Fibroblast of the conjunctiva (primary cell): Measurements from ENCODE around the gene IFIT2.
A peak's percentile ranks its signal among the peaks of the same experiment; 100 is the strongest.
"Not testable (repeated sequence)": the region's sequence is repeated elsewhere in the genome, so short reads cannot be mapped to it uniquely, and the experiment has no call there.

Experiments used
- DNase-seq: peaks from one replicate; pipeline ENCODE4 v3.0.0-alpha.2; 2010; ENCODE audit warnings: low read depth

The IFIT2 gene

GRCh38 chr10:89279421-89279869, 22.4 kb upstream of the IFIT2 start:
- DNase-seq: no peak

- DNase-seq: no peak
Measured at GRCh38 chr10:89280508-89280907, 21.3 kb upstream of the IFIT2 start.

- DNase-seq: no peak
Measured at GRCh38 chr10:89281606-89282395, 20.0 kb upstream of the IFIT2 start.

- no peak for DNase-seq
Measured at GRCh38 chr10:89283025-89283935, 18.6 kb upstream of the IFIT2 start.

GRCh38 chr10:89283936-89284475, 17.8 kb upstream of the IFIT2 start:
- DNase-seq: peak; percentile 94

DNA sequence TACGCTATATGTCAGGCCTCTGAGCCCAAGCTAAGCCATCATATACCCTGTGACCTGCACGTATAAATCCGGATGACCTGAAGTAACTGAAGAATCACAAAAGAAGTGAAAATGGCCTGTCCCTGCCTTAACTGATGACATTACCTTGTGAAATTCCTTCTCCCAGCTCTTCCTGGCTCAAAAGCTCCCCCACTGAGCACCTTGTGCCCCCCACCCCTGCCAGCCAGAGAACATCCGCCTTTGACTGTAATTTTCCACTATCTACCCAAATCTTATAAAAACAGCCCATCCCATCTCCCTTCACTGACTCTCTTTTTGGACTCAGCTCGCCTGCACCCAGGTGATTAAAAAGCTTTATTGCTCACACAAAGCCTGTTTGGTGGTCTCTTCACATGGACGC, 17.1 kb upstream of the IFIT2 start:
- DNase-seq: not testable (repeated sequence)

DNA sequence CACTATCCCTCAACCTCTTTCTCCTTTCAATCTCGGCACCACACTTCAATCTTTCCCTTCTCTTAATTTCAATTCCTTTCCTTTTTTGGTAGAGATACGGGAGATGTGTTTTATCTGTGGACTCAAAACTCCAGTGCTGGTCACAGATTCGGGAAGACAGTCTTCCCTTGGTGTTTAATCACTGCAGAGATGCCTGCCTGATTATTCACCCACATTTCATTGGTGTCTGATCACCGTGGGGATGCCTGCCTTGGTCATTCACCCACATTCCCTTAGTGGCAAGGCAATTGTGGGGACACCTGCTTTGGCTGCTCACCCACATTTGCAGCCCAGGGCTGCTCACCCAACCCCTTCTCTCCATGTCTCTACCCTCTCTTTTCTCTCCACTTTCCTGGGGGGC, 16.5 kb upstream of the IFIT2 start:
- DNase-seq: not testable (repeated sequence)

DNA sequence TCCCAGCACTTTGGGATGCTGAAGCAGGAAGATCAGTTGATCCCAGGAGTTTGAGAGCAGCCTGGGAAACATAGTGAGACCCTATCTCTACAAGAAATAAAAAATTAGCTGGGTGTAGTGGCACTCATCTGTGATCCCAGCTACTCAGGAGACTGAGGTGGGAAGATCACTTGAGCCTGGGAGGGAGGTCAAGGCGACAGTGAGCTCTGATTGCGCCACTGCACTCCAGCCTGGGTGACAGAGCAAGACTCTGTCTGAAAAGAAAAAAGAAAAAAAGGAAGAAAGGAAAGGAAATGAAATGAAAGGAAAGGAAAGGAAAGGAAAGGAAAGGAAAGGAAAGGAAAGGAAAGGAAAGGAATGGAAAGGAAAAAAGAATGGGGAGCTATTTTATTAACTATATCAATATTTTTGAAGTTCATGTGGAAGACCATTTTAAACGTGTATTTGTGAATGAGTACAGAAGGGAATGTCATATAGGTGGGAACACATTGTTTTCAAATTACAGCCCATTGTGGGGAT, 7.1 kb upstream of the IFIT2 start:
- DNase-seq: no peak

DNA sequence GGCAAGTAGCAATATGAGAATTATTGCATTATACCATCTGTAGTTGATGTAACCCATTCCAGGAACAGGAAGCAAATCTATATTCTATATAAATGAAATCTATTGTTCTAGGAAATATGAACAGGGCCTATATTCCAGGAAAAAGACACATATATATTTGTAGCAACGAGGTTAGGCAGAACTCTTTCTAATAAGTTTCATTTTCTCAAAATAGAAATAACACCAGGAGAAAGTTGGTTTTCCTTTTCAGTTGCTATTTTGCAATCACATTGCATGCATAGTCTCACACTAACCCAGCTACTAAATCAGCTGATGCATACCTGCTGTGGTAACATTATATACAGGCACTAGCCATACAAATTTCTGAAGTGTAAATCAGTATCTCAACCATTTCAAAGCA, 6.2 kb upstream of the IFIT2 start:
- DNase-seq: no peak

DNA sequence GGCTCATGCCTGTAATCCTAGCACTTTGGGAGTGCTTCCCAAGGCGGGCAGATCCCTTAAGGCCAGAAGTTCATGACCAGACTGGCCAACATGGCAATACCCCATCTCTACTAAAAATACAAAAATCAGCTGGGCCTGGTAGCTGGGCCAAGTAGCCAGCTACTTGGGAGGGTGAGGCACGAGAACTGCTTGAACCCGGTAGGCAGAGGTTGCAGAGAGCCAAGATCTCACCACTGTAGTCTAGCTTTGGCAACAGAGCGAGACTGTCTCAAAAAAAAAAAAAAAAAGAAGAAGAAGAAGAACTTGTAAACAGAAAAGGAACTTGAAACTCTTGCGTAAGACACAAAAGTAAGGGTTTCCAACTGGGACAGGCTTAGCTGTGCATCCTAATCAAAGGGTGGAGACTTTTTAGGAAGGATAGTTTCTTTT, 5.6 kb upstream of the IFIT2 start:
- DNase-seq: peak; percentile 84

DNA sequence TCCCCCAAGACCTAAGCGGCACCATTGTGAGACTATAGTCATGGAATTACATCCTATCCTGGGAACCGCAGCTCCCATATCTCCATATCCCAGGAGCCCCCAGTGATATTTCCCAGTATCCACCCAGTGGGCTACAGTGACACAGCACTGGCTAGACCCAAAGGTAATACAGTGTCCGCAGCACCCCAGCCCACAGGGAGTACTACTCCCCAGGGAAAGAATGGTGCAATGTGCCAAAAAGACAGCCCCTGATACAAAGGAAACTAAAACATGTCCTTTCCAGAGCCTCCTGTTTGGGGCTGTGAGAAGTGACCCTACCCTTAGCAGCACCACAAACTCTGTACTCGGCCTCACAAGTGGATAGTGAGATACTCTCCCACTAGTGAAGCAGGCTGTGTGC, 4.5 kb upstream of the IFIT2 start:
- no peak for DNase-seq

DNA sequence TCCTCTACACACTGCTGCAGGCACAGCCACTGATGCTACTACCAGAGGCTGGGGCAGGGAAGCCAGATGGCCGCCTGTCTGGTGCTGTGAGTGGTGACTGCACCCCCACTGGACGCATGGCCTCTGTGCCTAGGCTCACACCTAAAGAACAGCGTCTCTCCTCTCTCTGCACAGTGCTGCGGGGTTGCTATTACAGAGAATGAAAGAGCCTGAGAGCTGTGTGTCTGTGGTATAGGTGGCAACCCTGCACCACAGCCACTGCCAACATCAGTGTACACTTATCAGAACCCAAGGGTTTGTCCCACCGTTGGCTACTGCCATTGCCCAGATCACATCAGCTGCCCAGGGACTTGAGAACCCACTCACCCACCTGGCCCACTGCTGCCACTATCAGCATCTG, 4.1 kb upstream of the IFIT2 start:
- no peak for DNase-seq

DNA sequence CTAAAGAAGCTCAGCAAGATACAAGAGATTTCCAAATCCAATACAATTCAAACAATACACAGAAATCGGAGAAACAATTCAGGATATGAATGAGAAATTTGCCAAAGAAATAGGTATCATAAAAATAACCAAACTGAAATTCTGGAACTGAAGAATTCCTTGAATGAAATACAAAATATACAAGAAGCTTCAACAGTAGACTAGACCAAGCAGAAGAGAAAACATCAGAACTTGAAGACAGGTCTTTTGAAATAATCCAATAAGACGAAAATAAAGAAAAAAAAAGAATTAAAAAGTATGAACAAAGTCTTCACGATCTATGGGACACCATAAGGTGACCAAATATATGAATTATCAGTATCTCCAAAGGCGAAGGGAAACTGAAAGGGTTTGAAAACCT, 2.8 kb upstream of the IFIT2 start:
- no peak for DNase-seq

DNA sequence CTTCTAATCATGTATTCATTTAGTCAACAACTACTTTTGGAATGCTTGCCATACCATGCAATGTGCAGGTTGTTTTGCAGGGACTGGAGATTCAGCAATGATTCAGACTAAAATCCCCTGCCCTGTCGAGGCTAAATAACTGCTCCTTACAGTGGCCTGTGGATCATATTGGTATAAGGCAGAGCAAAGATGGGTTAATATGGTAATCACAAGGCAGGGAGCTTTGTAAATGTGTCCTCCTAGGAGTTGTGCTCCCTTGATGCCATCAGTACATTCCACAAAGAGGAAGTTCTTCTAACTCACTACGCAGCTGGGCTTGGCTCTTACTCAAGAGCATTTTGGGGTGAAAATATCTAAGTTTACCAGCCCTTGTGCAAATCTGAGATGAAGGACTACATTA, 614 bp upstream of the IFIT2 start:
- DNase-seq: no peak

DNA sequence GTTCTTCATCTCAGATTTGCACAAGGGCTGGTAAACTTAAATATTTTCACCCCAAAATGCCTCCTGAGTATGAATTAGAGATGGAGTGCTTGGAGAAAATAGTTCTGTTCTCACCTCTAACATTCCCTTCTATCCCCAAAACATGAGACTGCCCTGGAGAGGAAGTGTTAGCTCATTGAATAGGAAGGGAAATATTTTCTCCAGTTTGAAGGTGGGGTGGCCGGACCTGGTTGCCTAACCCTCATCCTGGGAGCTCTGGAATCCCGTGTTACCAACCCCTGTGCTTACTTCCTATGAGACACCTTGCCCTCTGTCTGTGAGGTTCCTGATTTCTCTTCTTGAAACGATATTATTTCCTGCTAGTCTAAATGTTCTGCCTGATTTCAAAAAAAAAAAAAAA, 779 bp downstream of the IFIT2 start:
- DNase-seq: no peak

DNA sequence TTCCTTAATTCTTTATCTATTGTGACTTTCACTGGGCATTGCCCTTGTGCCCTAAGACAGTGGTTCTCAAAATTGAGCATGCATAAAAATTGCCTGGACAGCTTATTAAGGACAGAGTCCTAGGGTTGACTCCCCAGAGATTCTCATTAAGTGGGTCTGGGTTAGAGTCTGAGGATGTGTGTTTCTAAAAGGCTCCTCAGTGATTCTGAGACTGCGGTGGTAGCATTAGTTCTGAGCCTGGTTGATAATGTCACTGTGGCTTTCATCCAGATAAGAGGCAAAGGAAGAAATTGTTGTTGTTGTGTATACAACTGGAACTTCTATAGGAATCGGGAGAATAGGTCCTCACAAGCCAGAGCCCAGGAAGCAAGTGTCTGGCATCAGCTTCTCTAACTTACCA, 1.3 kb downstream of the IFIT2 start:
- no peak for DNase-seq

- DNase-seq: no peak
Measured at GRCh38 chr10:89304026-89304425, 2.2 kb downstream of the IFIT2 start.

DNA sequence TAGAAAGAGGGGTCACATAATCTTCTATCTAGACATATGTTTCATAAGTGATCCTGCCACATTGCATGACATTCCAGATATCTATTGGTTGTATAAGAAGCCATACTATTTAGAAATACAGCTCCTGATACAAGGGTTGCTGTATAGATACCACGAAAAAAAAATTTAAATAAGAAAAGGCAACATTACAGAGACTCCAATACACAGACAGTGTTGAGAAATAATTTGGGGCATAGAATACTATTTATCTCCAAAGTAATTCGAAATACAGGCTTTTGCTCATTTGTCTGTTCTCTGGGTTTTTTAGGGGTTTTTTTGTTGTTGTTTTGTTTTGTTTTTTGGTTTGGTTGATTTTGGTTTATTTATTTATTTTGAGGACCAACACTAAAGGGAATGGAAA, 2.6 kb downstream of the IFIT2 start:
- no peak for DNase-seq

GRCh38 chr10:89304925-89305324, 3.1 kb downstream of the IFIT2 start:
- DNase-seq: no peak

GRCh38 chr10:89305766-89306433, 4.1 kb downstream of the IFIT2 start:
- DNase-seq: no peak

DNA sequence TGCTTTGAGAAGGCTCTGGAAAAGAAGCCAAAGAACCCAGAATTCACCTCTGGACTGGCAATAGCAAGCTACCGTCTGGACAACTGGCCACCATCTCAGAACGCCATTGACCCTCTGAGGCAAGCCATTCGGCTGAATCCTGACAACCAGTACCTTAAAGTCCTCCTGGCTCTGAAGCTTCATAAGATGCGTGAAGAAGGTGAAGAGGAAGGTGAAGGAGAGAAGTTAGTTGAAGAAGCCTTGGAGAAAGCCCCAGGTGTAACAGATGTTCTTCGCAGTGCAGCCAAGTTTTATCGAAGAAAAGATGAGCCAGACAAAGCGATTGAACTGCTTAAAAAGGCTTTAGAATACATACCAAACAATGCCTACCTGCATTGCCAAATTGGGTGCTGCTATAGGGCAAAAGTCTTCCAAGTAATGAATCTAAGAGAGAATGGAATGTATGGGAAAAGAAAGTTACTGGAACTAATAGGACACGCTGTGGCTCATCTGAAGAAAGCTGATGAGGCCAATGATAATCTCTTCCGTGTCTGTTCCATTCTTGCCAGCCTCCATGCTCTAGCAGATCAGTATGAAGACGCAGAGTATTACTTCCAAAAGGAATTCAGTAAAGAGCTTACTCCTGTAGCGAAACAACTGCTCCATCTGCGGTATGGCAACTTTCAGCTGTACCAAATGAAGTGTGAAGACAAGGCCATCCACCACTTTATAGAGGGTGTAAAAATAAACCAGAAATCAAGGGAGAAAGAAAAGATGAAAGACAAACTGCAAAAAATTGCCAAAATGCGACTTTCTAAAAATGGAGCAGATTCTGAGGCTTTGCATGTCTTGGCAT, 4.8 kb downstream of the IFIT2 start:
- DNase-seq: no peak
